Effector memory CD8-positive, alpha-beta T cell (primary cell): Measurements from ENCODE around the gene PIMREG.

ENCODE experiments used
- ATAC-seq: fragments of 150-1000 bp; cut with Tn5 transposase; replicated peaks from 2 replicates; pipeline ENCODE4 v1.10.0; 2021; ENCODE audit warnings: mild to moderate bottlenecking, moderate library complexity
- DNase-seq, 3 experiments: peaks; one replicate each; pipeline ENCODE4 v3.0.0; 2021
- H3K27ac Mint-ChIP-seq, 2 donors: one replicate each; pipeline ENCODE4 v1.8.0; 2022; ENCODE audit warnings: mild to moderate bottlenecking in 2 of 2, mixed read lengths in 2 of 2, moderate library complexity in 2 of 2
- H3K27me3 Mint-ChIP-seq, 2 donors: one replicate each; pipeline ENCODE4 v1.8.0; 2022; ENCODE audit warnings: mixed read lengths in 2 of 2
- H3K36me3 Mint-ChIP-seq: one replicate; pipeline ENCODE4 v1.8.0; 2022; ENCODE audit warnings: mild to moderate bottlenecking, moderate library complexity, mixed read lengths; ENCODE audit not compliant: insufficient read depth
- H3K4me1 Mint-ChIP-seq, 2 donors: one replicate each; pipeline ENCODE4 v1.8.0; 2022; ENCODE audit warnings: low read depth in 2 of 2, mixed read lengths in 2 of 2
- H3K4me3 Mint-ChIP-seq, 2 donors: one replicate each; pipeline ENCODE4 v1.8.0; 2022; ENCODE audit warnings: mild to moderate bottlenecking in 2 of 2, mixed read lengths in 2 of 2, moderate library complexity in 2 of 2
- H3K9me3 Mint-ChIP-seq, 2 donors: one replicate each; pipeline ENCODE4 v1.8.0; 2022; ENCODE audit warnings: mixed read lengths in 2 of 2

Gene PIMREG

DNA sequence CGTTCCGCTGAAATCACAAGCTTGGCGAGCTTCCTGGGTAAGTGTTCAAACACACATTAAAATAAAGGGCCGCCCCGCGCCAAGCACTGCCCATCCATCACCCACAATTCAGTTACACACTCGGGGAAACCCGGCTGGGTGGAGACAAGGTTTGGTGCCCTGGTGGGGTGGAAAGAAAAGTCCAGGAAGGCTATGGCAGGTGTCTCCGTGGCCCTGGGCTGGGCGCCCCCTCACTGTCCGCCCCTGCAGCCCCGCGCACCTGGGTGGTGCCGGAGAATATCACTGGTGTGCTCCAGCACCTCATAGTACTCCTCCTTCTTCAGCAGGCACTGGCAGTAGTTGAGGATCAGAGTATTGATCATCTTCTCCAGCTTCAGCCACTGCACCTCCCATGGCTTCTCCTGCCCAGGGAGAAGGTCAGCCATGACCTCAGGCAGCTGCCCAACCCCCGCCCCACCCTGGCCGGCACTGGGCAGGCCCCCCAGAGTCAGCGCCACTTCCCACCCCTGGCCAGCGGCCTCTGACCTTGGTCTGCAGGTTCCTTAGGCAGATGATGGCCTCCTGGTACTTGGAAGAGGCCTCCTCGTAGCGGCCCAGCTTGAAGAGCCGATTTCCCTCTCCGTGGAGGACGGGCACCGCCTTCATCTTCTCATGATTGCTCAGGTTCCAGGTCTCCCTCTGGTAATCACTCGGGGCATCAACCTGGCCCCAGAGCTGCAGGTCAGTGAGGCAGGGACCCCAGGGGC, 17.7 kb upstream of the PIMREG start:
- peaks cover 10% of the 10 kb centered on the region for H3K36me3 Mint-ChIP-seq
- peaks cover 11 to 25% of the 10 kb centered on the region in 2 donors for H3K27me3 Mint-ChIP-seq
- peaks cover 11 to 16% of the 10 kb centered on the region in 2 donors for H3K4me1 Mint-ChIP-seq
- ATAC-seq = no peak
- peak overlapping the region in 1 of 2 donors; percentile 89 for H3K27ac Mint-ChIP-seq
- no peak for DNase-seq
- H3K9me3 Mint-ChIP-seq = no peaks in the 10 kb centered on the region
- H3K4me3 Mint-ChIP-seq = peak overlapping the region; percentile 70

DNA sequence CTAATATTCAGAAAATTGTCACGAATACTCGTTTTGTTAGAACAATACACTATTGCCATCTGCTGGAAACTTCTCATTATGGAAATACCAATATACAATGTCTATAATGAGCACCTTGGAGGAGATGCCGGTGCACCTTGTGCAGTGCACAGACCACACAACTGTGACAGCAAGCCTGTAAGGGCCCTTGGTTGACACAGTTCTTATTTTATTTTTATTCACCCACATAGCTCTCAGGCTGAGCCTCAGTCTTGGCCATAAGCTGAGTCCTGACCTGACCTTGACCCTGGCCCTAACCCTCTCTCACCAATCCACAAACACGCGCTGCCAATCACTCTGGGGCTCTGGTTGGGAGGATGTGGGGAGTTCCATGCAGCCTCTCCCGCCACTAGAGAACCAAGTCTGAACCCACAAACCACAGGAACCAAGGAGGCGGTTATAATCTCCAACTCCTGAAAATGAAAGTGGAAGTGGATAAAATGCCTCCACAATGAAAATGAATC, 16.9 kb upstream of the PIMREG start:
- Mint-ChIP-seq H3K9me3 (no peaks in the 10 kb centered on the region), H3K27ac (peak overlapping the region in 1 of 2 donors; percentile 89), H3K4me1 (peaks cover 10 to 12% of the 10 kb centered on the region in 2 donors), H3K27me3 (peaks cover 6 to 24% of the 10 kb centered on the region in 2 donors), H3K4me3 (peak overlapping the region; percentile 70), H3K36me3 (peaks cover 10% of the 10 kb centered on the region)
- ATAC-seq (peak; percentile 96), DNase-seq (peak; percentile 28 to 32 (median 32))

DNA sequence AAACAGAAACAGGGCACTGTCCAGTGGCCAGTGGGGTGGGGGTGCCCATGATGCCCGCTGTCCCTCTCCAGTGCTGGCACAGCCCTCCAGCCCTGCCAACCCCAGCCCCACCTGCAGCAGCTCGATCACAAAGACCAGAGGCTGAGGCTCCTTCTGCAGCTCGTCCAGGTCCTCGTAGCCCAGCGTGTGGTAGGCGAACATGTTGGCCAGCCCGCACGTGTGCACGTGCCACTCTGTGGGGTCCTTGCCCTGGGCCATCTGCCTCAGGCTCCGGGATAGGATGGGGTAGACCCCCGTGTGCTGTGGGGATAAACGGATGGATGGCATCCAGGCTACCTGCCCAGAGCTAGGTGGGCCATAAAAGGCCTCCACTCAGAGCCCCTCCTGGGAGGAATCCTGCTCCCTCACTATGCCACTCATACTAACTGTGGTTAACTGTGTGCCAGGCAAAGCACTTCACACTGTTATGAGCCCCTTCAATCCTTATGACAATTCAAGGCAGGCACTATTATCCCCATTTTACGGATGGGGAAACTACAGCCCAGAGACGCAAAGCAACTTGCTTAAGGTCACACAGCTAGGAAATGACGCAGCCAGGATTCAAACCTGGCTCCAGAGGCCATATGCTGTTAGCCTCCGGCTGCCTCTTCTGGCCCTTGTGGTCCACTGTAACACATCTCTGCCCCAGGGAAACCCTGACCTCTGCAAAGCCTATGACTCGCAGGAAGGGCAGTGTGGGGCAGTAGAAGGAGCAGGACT, 15.9 kb upstream of the PIMREG start:
- Mint-ChIP-seq H3K27ac (no peak overlapping the region), H3K27me3 (peaks cover 0 to 14% of the 10 kb centered on the region in 2 donors), H3K9me3 (no peaks in the 10 kb centered on the region), H3K36me3 (peaks cover 10% of the 10 kb centered on the region), H3K4me3 (no peak overlapping the region), H3K4me1 (peaks cover 10 to 12% of the 10 kb centered on the region in 2 donors)
- ATAC-seq (no peak), DNase-seq (no peak)

DNA sequence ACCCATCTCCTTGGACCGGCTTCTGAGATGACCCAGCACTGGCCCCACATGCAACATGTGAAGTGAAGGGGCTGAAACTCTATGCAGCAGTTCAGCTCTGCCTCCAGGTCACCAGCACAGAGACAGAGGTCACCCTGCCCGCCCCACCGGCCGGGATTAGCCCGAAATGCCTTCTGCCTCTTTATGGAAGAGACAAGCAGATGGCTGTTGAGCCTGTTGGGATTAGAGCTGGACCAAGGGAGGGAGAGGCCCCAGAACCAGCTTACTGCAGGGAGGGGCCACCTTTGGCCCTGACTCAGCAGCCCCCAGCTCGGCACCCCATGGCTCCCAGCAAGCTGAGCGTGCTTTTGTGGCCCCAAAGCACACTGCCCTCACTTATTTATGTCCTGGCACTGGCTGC, 15.0 kb upstream of the PIMREG start:
- Mint-ChIP-seq H3K36me3 (peaks cover 10% of the 10 kb centered on the region), H3K27ac (no peak overlapping the region), H3K4me3 (no peak overlapping the region), H3K27me3 (peaks cover 0 to 5% of the 10 kb centered on the region in 2 donors), H3K9me3 (no peaks in the 10 kb centered on the region), H3K4me1 (peaks cover 10 to 12% of the 10 kb centered on the region in 2 donors)
- DNase-seq (no peak), ATAC-seq (no peak)

DNA sequence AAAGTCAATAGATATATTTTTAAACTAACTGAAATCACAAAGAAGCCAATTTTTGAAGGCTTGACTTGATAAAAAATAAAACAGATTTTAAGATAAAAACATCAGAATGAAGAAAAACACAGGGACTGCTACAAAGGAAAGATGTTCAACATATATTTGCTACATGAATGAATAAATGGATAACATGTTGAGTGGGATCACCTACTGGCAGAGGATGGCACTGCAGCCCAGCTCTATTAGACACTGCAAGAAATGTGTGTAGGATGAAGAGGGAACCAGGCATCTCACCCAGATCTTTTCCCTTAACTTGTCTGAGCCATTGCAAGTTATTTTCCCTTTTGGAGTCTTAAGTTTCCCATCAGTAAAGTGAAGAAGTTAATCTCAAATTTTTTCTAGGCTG, 13.5 kb upstream of the PIMREG start:
- no peak overlapping the region for H3K27ac Mint-ChIP-seq
- no peaks in the 10 kb centered on the region for H3K9me3 Mint-ChIP-seq
- DNase-seq (no peak), ATAC-seq (no peak)
- peaks cover under 1 to 2% of the 10 kb centered on the region in 2 donors for H3K27me3 Mint-ChIP-seq
- peaks cover 10 to 12% of the 10 kb centered on the region in 2 donors for H3K4me1 Mint-ChIP-seq
- no peak overlapping the region for H3K4me3 Mint-ChIP-seq
- H3K36me3 Mint-ChIP-seq = peaks cover 10% of the 10 kb centered on the region

DNA sequence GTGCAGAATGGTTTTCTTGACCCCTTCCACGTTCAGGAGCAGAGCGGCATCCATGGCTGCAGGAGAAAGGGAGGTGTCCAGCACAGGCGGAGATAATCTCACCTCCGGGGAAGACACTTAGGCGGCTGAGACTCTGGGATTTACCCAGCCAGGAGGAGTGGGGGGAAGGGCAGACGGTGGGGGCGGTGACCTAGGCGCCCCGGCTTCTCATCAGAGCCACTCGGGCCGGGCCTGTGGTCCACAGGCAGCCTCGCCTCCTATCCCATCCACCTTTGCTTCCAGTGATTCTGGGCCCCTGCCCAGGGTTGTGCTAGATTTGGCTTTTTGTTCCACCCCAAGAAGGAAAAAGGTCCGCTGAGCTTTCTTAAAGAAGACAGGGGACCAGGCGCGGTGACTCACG, 9.2 kb upstream of the PIMREG start, which contains the start of gene AIPL1:
Gene AIPL1, minus strand, starts transcription at position 71 of the 400 bp plus-strand sequence. Its CDS starts 17 bp downstream, at position 54.
- Mint-ChIP-seq H3K27me3 (peaks cover 35 to 41% of the 10 kb centered on the region in 2 donors), H3K27ac (no peak within 1 kb of the TSS), H3K4me1 (peaks cover 2 to 4% of the 10 kb centered on the region in 2 donors), H3K4me3 (no peak within 1 kb of the TSS), H3K36me3 (no peaks in the 10 kb centered on the region), H3K9me3 (no peaks in the 10 kb centered on the region)
- ATAC-seq (no peak), DNase-seq (no peak)

DNA sequence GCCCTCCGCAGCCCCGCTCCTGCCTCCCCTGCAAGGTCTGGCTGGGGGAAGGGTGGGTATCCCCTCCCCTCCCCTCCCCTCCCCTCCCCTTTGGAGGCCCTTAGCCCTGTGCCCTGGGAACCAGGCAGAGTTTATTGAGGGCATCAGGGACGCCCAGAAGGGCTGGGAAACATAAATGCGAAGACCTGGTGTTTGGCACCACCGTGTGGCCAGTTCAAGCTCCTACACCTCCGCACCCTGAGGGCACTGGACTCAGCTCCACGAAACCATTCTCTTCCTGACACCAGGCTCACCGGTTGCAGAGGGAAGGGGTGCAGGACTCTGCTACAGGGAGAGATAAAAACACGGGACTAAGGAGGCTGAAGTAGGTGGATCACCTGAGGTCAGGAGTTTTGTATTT, 8.3 kb upstream of the PIMREG start:
- Mint-ChIP-seq H3K27ac (no peak overlapping the region), H3K9me3 (no peaks in the 10 kb centered on the region), H3K4me1 (peaks cover 2 to 4% of the 10 kb centered on the region in 2 donors), H3K4me3 (no peak overlapping the region), H3K36me3 (no peaks in the 10 kb centered on the region), H3K27me3 (peaks cover 38 to 50% of the 10 kb centered on the region in 2 donors)
- ATAC-seq (peak; percentile 91), DNase-seq (peak; percentile 51 to 58 (median 57))

DNA sequence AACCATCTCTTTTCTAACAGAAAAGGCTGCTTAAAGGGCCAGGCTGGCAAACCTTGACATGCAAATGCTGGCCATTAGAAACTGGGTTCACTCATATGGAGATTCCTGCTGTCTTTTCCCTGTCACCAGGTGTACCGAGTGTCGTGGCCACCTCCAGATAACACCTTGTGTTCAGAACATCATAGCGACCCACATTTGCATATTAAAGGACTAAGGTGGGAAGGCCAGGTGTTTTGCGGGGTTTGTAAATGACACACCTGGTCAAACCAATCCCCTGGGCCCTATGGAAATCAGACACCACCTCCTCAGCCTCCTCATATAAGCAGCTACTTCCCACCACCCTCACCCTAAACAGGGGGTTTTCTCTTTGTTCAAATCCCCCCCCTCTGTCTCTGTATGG, 6.8 kb upstream of the PIMREG start:
- Mint-ChIP-seq H3K36me3 (no peaks in the 10 kb centered on the region), H3K27ac (no peak overlapping the region), H3K4me1 (peaks cover 2 to 4% of the 10 kb centered on the region in 2 donors), H3K9me3 (no peaks in the 10 kb centered on the region), H3K27me3 (peaks cover 38 to 57% of the 10 kb centered on the region in 2 donors), H3K4me3 (no peak overlapping the region)
- ATAC-seq = no peak
- no peak for DNase-seq

DNA sequence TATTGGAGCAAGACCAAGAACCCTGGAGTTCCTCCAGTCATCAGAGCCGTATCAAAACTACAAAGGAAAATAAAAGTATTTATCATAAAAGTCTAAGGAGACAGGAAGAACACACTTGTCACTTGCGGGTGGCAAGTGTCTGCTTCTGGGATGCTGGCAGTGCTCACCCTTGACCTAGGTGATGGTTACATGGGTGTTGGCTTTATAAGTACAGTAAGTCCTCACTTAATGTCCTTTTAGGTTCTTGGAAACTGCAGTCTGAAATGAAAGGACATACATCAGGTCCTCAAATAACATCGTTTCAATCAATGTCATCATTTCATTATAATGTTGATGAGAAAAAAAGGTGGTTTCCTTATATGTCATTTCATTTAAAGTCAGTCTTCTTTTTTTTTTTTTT, 6.3 kb upstream of the PIMREG start:
- no peaks in the 10 kb centered on the region for H3K36me3 Mint-ChIP-seq

DNA sequence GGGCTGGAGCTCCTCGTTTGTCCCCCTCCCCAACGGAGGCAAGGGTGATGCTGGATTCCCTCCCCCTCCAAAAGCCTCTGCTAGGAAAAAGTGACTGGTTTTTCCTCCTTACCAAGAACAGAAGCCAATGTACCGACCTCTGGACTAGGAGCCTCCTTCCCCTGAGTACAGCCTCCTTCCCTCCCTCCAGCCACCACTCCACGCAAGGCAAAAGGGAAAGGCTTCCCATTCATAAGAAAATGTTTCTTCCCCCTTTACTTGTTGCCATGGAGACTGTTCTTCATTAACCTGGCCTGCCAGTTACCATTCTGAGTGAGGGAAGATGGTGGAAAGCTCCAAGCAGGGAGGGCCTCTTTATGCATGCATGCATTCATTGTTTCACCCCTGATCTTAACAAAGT, 4.3 kb upstream of the PIMREG start:
- H3K27me3 Mint-ChIP-seq = peaks cover 38 to 57% of the 10 kb centered on the region in 2 donors
- H3K4me3 Mint-ChIP-seq = no peak overlapping the region
- H3K9me3 Mint-ChIP-seq = no peaks in the 10 kb centered on the region
- H3K36me3 Mint-ChIP-seq = peaks cover 13% of the 10 kb centered on the region
- ATAC-seq = no peak
- no peak overlapping the region for H3K27ac Mint-ChIP-seq
- H3K4me1 Mint-ChIP-seq = peaks cover 12 to 15% of the 10 kb centered on the region in 2 donors
- DNase-seq = no peak

More for the DNA sequence above, 6.3 kb upstream of the PIMREG start:
- ATAC-seq (no peak), DNase-seq (no peak)
- Mint-ChIP-seq H3K9me3 (no peaks in the 10 kb centered on the region), H3K4me1 (peaks cover 2 to 4% of the 10 kb centered on the region in 2 donors), H3K27ac (no peak overlapping the region), H3K4me3 (no peak overlapping the region), H3K27me3 (peaks cover 38 to 57% of the 10 kb centered on the region in 2 donors)

DNA sequence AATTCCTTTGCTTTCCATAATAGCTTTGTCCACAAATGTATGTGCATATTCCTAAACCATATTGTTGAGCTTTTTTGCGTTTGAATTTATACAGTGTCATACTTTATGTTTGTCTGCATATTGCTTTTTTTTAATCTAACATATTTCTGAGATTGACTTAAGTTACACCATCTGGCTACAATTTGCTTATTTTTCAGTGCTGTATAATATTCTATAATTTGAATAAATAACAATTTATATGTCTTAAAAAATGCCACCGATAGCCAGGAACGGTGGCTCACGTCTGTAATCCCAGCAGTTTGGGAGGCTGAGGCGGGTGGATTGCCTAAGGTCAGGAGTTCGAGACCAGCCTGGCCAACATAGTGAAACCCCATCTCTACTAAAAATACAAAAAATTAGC, 1.5 kb upstream of the PIMREG start:
- DNase-seq = no peak
- H3K4me3 Mint-ChIP-seq = peak overlapping the region; percentile 88 to 89
- H3K27me3 Mint-ChIP-seq = peaks cover 20 to 35% of the 10 kb centered on the region in 2 donors
- H3K9me3 Mint-ChIP-seq = no peaks in the 10 kb centered on the region
- H3K27ac Mint-ChIP-seq = no peak overlapping the region
- peaks cover 15% of the 10 kb centered on the region for H3K36me3 Mint-ChIP-seq
- no peak for ATAC-seq
- H3K4me1 Mint-ChIP-seq = peaks cover 10 to 12% of the 10 kb centered on the region in 2 donors

DNA sequence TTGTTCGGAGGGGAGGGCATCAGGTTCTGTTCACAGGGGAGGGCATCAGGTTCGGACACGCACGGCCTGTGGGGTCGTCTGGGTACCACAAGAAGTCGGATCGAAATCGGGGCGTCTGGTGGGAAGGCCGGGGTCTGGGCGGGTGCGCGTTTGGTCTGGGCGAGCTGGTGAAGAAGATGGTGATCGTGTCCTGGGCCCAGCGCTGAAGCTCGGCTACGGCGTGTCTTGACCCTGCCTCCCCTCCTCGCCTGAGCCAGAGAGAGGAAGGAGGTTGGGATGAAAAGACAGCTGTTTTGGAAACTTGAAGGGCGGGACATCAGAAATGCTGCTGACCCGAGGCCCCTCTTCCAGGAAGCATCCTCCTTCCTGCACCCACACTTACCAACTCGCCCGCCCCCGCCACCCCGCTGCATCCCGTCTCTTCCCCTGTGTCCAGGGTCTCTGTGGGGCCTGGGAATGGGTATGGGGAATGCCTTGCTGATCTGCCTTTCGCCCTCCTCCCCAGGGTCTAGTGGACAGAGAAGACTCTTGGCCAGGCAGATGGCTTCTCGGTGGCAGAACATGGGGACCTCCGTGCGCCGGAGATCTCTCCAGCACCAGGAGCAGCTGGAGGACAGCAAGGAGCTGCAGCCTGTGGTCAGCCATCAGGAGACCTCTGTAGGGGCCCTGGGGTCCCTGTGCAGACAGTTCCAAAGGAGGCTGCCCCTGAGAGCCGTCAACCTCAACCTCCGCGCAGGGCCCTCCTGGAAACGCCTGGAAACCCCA, 498 bp downstream of the PIMREG start:
- DNase-seq (no peak), ATAC-seq (no peak)
- no peak overlapping the region for H3K27ac Mint-ChIP-seq
- H3K27me3 Mint-ChIP-seq = peaks cover 6 to 19% of the 10 kb centered on the region in 2 donors
- peaks cover 15% of the 10 kb centered on the region for H3K36me3 Mint-ChIP-seq
- peak overlapping the region; percentile 88 to 89 for H3K4me3 Mint-ChIP-seq
- H3K9me3 Mint-ChIP-seq = no peaks in the 10 kb centered on the region
- peaks cover 10 to 12% of the 10 kb centered on the region in 2 donors for H3K4me1 Mint-ChIP-seq

DNA sequence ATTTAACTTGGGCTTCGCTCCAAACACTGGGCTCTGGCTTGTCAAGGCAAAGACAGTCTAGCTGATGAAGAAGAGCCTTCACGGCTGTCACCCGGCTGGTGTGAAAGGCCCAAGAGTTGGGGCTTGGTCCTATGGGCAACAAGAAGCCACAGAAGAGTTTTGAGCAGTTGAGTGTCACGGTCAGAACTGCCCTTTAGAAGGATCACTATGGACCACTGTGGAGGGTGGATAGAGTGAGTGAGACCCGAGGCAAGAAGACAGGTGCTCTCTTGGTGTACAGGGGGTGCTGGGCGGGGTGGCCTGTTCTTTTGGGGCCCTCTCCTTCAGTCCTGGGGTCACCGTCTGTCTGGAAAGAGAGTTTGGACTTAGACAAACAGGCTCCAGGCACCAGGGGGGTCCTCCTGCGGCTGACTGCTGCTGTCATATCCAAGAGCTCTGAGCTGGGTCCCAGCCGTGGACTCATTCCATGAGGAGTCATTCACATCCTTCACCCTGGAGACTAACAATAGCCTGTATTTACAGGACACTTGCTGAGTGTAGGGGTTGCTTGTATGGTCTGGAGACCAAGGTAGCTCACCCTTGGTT, 2.4 kb downstream of the PIMREG start:
- no peak for ATAC-seq

More for the DNA sequence above, 2.4 kb downstream of the PIMREG start:
- Mint-ChIP-seq H3K27me3 (peaks cover 0 to under 1% of the 10 kb centered on the region in 2 donors), H3K4me1 (peaks cover 10 to 12% of the 10 kb centered on the region in 2 donors), H3K27ac (no peak overlapping the region), H3K4me3 (no peak overlapping the region), H3K9me3 (no peaks in the 10 kb centered on the region), H3K36me3 (peaks cover 15% of the 10 kb centered on the region)
- DNase-seq = no peak
